HG02759 (cell line): ENCODE measurements around the gene EXOSC1.
"Not testable (repeated sequence)": the region's sequence is repeated elsewhere in the genome, so short reads cannot be mapped to it uniquely, and the experiment has no call there.

Experiments used
- ATAC-seq: cut with Tn5 transposase; IDR thresholded peaks from one replicate; pipeline ENCODE4 v1.9.1; 2021; ENCODE audit warnings: mild to moderate bottlenecking, moderate library complexity; ENCODE audit not compliant: unreplicated experiment

Gene EXOSC1

GRCh38 chr10:97411406-97411805 lies 34.4 kb downstream of the EXOSC1 start:
- ATAC-seq: no peak

GRCh38 chr10:97408496-97408992 lies 37.3 kb downstream of the EXOSC1 start:
- ATAC-seq: no peak

GRCh38 chr10:97407952-97408248 lies 37.9 kb downstream of the EXOSC1 start:
- no peak for ATAC-seq

- peak; percentile 92 for ATAC-seq
Measured at GRCh38 chr10:97407211-97407951, 38.4 kb downstream of the EXOSC1 start.

- ATAC-seq: not testable (repeated sequence)
Measured at GRCh38 chr10:97406483-97406882, 39.3 kb downstream of the EXOSC1 start.

DNA sequence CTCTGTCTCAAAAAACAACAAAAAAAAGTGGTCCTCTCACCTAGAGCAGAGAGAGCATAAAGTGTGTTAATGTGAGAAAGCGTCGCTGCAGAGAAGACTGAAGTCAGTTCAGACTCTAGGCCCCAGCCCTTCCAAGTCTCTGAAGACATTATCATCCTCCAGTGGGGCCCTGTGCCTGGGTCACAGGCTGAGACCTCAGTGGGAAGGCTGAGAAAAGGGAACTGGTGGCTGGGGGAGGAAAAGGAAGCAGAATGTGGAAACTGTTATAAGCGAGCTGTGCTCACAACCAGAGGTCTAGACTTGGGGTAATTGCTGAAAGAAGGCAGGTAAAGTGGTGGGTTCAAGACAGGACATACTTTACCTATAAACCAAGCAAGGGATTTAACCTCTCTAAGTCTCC lies 39.7 kb downstream of the EXOSC1 start:
- no peak for ATAC-seq

GRCh38 chr10:97404044-97404443 lies 41.8 kb downstream of the EXOSC1 start:
- no peak for ATAC-seq

DNA sequence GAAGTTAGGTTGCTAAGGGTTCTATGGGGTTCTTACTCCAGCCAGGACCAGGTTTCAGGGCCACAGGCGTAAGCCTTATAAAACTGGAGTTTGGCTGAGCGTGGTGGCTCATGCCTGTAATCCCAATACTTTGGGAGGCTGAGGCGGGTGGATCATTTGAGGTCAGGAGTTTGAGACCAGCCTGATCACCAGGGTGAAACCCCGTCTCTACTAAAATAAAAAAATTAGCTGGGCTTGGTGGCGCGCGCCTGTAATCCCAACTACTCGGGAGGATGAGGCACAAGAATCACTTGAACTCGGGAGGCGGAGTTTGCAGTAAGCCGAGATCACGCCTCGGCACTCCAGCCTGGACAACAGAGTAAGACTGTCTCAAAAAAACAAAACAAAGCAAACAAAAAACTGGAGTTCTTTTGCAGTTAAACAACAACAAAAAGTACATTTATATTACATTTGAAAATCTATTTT lies 44.3 kb downstream of the EXOSC1 start:
- ATAC-seq: no peak

- ATAC-seq: peak; percentile 99
Measured at GRCh38 chr10:97400665-97401454, 44.9 kb downstream of the EXOSC1 start, which contains the start of gene RRP12. TSS of gene RRP12 (minus strand) at chr10:97401340. CDS start at chr10:97401231, 109 bp downstream.

DNA sequence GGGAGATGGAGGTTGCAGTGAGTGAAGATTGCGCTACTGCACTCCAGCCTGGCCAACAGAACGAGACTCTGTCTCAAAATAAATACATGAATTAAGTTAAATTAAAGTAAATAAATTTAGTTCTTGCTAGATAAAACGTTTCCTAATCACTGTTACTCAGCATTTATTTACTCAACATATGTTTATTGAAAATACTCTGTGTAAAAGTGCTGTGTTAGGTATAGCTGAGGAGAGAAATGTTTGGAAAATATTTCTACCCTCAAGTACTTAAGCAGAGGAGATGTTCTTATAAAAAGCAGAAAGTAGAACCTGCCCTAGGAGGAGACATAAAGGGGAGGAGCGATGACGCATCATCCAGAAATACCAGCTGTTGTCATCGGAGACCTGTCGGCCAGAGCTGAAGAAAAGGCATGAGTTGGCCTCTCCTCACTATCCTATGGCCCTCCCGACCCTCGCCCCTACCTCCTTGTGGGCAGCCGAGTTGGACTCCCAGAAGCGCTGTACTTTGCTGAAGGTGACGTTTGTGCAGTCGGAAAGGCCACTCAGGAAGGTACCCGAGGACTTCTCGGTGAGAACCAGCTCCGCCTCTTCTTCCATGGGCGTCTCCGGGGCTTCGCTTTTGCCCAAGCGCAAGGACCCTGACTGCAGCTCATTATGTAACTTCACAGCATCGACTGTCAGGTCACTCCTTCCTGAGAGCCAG lies 45.8 kb downstream of the EXOSC1 start:
- no peak for ATAC-seq

DNA sequence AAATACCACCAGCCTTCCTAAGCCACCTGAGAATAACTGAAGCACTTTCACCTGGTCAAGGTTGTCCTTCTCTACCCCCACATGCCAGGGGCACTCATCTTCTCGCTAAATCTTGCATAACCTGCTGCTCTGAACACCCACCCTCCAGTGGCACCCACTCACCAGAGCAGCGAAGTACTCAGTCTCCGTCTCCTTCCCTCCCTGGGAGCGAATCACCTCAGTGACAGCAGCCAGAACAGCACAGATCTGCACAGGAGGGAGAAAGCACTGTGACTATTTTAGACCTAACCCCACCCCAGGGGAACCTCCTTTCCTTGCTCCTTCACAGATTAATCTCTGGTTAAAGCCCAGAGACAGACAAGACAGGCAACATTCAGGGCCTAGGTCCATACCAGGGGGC lies 49.8 kb downstream of the EXOSC1 start:
- ATAC-seq: no peak

- no peak for ATAC-seq
Measured at GRCh38 chr10:97393034-97393573, 52.7 kb downstream of the EXOSC1 start.

GRCh38 chr10:97390091-97390490 lies 55.7 kb downstream of the EXOSC1 start:
- ATAC-seq: no peak

DNA sequence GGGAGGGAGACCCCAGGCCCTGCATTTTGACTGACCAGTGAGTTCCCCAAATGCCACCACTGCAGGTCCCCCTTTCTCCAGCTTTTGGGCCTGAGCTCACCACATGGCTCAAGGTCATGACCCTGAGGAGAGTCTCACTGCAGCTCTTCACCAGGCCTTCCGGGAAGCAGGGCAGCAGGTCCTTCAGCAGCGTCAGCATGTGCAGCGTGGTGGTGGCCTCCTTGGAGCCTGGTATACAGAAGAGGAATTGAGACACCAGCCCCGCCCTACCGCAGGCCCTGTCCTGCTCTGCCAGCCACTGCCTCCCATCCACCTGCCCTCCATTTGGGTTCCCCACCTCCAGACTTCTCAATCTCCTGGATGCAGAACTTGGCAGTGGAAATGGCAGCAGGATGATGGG lies 57.7 kb downstream of the EXOSC1 start:
- ATAC-seq: no peak
